Stimulated activated naive CD8-positive, alpha-beta T cell treated with anti-CD3 and anti-CD28 coated beads, Interleukin-15, amount 100 ng/mL, for 72 hours (primary cell): ENCODE measurements around the gene SPOCD1.

Experiments
- ATAC-seq: fragments of 150-1000 bp; cut with Tn5 transposase; 2 replicates; pipeline ENCODE4 v1.10.0; 2021; ENCODE audit warnings: mild to moderate bottlenecking, moderate library complexity
- DNase-seq, 2 donors: peaks; one replicate each; pipeline ENCODE4 v3.0.0; 2021 to 2022
- H3K27ac Mint-ChIP-seq, 2 donors: one replicate each; pipeline ENCODE4 v1.8.0; 2022; ENCODE audit warnings: mild to moderate bottlenecking in 2 of 2, mixed read lengths in 2 of 2, moderate library complexity in 2 of 2
- H3K27me3 Mint-ChIP-seq: one replicate; pipeline ENCODE4 v1.8.0; 2022; ENCODE audit warnings: mixed read lengths
- H3K4me1 Mint-ChIP-seq: one replicate; pipeline ENCODE4 v1.8.0; 2022; ENCODE audit warnings: mild to moderate bottlenecking, mixed read lengths
- H3K4me3 Mint-ChIP-seq, 2 donors: one replicate each; pipeline ENCODE4 v1.8.0; 2022; ENCODE audit warnings: mild to moderate bottlenecking in 2 of 2, mixed read lengths in 2 of 2, moderate library complexity in 1 of 2
- H3K9me3 Mint-ChIP-seq, 2 donors: one replicate each; pipeline ENCODE4 v1.8.0; 2022; ENCODE audit warnings: mixed read lengths in 2 of 2

The SPOCD1 gene

GRCh38 chr1:31764312-31765040, 51.3 kb downstream of the SPOCD1 start, which contains the start of gene ADGRB2:
TSS of gene ADGRB2 (minus strand) at chr1:31764340. CDS start at chr1:31757221, 7,119 bp downstream.
- H3K9me3 Mint-ChIP-seq = no peaks in the 10 kb centered on the region
- peak within 1 kb of the TSS; percentile 66 to 74 for H3K4me3 Mint-ChIP-seq
- H3K27me3 Mint-ChIP-seq = peaks cover 49% of the 10 kb centered on the region
- DNase-seq (no peak), ATAC-seq (peak; percentile 29)
- no peak within 1 kb of the TSS for H3K27ac Mint-ChIP-seq
- peaks cover 44% of the 10 kb centered on the region for H3K4me1 Mint-ChIP-seq

- Mint-ChIP-seq H3K27me3 (peaks cover 53% of the 10 kb centered on the region), H3K4me3 (peak overlapping the region; percentile 65 to 73), H3K9me3 (no peaks in the 10 kb centered on the region), H3K4me1 (peaks cover 38% of the 10 kb centered on the region), H3K27ac (no peak overlapping the region)
- peak; percentile 10 for ATAC-seq
- DNase-seq = no peak
These were observed 52.0 kb downstream of the SPOCD1 start for GRCh38 chr1:31763671-31764311.

GRCh38 chr1:31762726-31763670, 52.8 kb downstream of the SPOCD1 start:
- H3K4me3 Mint-ChIP-seq = peak overlapping the region; percentile 65 to 73
- DNase-seq (peak; percentile 70 to 75), ATAC-seq (peak; percentile 67)
- no peak overlapping the region for H3K27ac Mint-ChIP-seq
- H3K4me1 Mint-ChIP-seq = peaks cover 38% of the 10 kb centered on the region
- H3K27me3 Mint-ChIP-seq = peaks cover 53% of the 10 kb centered on the region
- no peaks in the 10 kb centered on the region for H3K9me3 Mint-ChIP-seq

GRCh38 chr1:31762323-31762722, 53.5 kb downstream of the SPOCD1 start:
- H3K4me1 Mint-ChIP-seq = peaks cover 38% of the 10 kb centered on the region
- no peaks in the 10 kb centered on the region for H3K9me3 Mint-ChIP-seq
- H3K27me3 Mint-ChIP-seq = peaks cover 53% of the 10 kb centered on the region
- ATAC-seq (no peak), DNase-seq (no peak)
- H3K27ac Mint-ChIP-seq = no peak overlapping the region
- H3K4me3 Mint-ChIP-seq = peak overlapping the region; percentile 45 to 73

GRCh38 chr1:31761883-31762282, 53.9 kb downstream of the SPOCD1 start:
- Mint-ChIP-seq H3K27ac (no peak overlapping the region), H3K9me3 (no peaks in the 10 kb centered on the region), H3K4me3 (no peak overlapping the region), H3K27me3 (peaks cover 53% of the 10 kb centered on the region), H3K4me1 (peaks cover 38% of the 10 kb centered on the region)
- ATAC-seq (no peak), DNase-seq (no peak)

GRCh38 chr1:31760471-31761470, 55.1 kb downstream of the SPOCD1 start:
- DNase-seq (peak in 1 of 2 donors; percentile 52), ATAC-seq (peak; percentile 57)
- Mint-ChIP-seq H3K27me3 (peaks cover 53% of the 10 kb centered on the region), H3K4me1 (peaks cover 38% of the 10 kb centered on the region), H3K27ac (no peak overlapping the region), H3K9me3 (no peaks in the 10 kb centered on the region), H3K4me3 (peak overlapping the region; percentile 37 to 59)

GRCh38 chr1:31759298-31760023, 56.4 kb downstream of the SPOCD1 start:
- Mint-ChIP-seq H3K9me3 (no peaks in the 10 kb centered on the region), H3K4me1 (peaks cover 30% of the 10 kb centered on the region), H3K27ac (peak overlapping the region in 1 of 2 donors; percentile 22), H3K27me3 (peaks cover 44% of the 10 kb centered on the region), H3K4me3 (peak overlapping the region in 1 of 2 donors; percentile 55)
- no peak for DNase-seq
- ATAC-seq = no peak

- Mint-ChIP-seq H3K4me1 (peaks cover 30% of the 10 kb centered on the region), H3K4me3 (no peak overlapping the region), H3K27ac (no peak overlapping the region), H3K27me3 (peaks cover 43% of the 10 kb centered on the region), H3K9me3 (no peaks in the 10 kb centered on the region)
- no peak for ATAC-seq
- no peak for DNase-seq
These were observed 57.0 kb downstream of the SPOCD1 start for GRCh38 chr1:31758823-31759222.

GRCh38 chr1:31757989-31758388, 57.8 kb downstream of the SPOCD1 start:
- Mint-ChIP-seq H3K27me3 (peaks cover 35% of the 10 kb centered on the region), H3K27ac (no peak overlapping the region), H3K4me1 (peaks cover 23% of the 10 kb centered on the region), H3K4me3 (no peak overlapping the region), H3K9me3 (no peaks in the 10 kb centered on the region)
- DNase-seq (no peak), ATAC-seq (no peak)

GRCh38 chr1:31757204-31757679, 58.6 kb downstream of the SPOCD1 start:
- Mint-ChIP-seq H3K9me3 (no peaks in the 10 kb centered on the region), H3K27me3 (peaks cover 28% of the 10 kb centered on the region), H3K4me3 (no peak overlapping the region), H3K27ac (no peak overlapping the region), H3K4me1 (peaks cover 22% of the 10 kb centered on the region)
- DNase-seq = no peak
- no peak for ATAC-seq

- H3K27me3 Mint-ChIP-seq = peaks cover 21% of the 10 kb centered on the region
- no peaks in the 10 kb centered on the region for H3K9me3 Mint-ChIP-seq
- no peak overlapping the region for H3K4me3 Mint-ChIP-seq
- ATAC-seq (no peak), DNase-seq (no peak)
- peaks cover 26% of the 10 kb centered on the region for H3K4me1 Mint-ChIP-seq
- peak overlapping the region in 1 of 2 donors; percentile 69 for H3K27ac Mint-ChIP-seq
These were observed 59.2 kb downstream of the SPOCD1 start for GRCh38 chr1:31756578-31756977.

- Mint-ChIP-seq H3K9me3 (no peaks in the 10 kb centered on the region), H3K4me3 (no peak overlapping the region), H3K4me1 (peaks cover 26% of the 10 kb centered on the region), H3K27ac (peak overlapping the region in 1 of 2 donors; percentile 69), H3K27me3 (peaks cover 15% of the 10 kb centered on the region)
- ATAC-seq = no peak
- DNase-seq = no peak
These were observed 59.9 kb downstream of the SPOCD1 start for GRCh38 chr1:31755850-31756492.

GRCh38 chr1:31755197-31755611, 60.6 kb downstream of the SPOCD1 start:
- Mint-ChIP-seq H3K27ac (peak overlapping the region in 1 of 2 donors; percentile 5), H3K4me3 (no peak overlapping the region), H3K9me3 (no peaks in the 10 kb centered on the region), H3K4me1 (peaks cover 30% of the 10 kb centered on the region), H3K27me3 (peaks cover 11% of the 10 kb centered on the region)
- DNase-seq = no peak
- no peak for ATAC-seq
